Prostate gland (tissue), 2 donors: Measurements from ENCODE around the gene FAM193B. TPM values are rescaled to one million over a fixed set of nuclear protein-coding genes. Genes with fewer than 3 reads are reported as not detected.
"Not testable (repeated sequence)": the region's sequence is repeated elsewhere in the genome, so short reads cannot be mapped to it uniquely, and the experiment has no call there.

Source experiments
- DNase-seq: peaks from one replicate; pipeline ENCODE4 v3.0.0-alpha.2; 2019; ENCODE audit warnings: low spot score
- H3K27ac ChIP-seq, 2 donors: fragments of 200-600 bp; sonication (generic); 2 replicates each; pipeline ENCODE4 v1.5.1; 2017 to 2019
- H3K27me3 ChIP-seq: fragments of 200-600 bp; sonication (generic); replicated peaks from 2 replicates; pipeline ENCODE4 v1.5.1; 2019; ENCODE audit not compliant: insufficient read depth
- H3K36me3 ChIP-seq, 2 donors: fragments of 200-600 bp; sonication (generic); 1 replicate in 1 of 2; 2 replicates in 1 of 2; pipeline versions ENCODE4 v1.5.1 to v1.8.1; 2017 to 2019
- H3K4me1 ChIP-seq: fragments of 200-600 bp; sonication (generic); replicated peaks from 2 replicates; pipeline ENCODE4 v1.5.1; 2019
- H3K4me3 ChIP-seq, 2 donors: fragments of 200-600 bp; sonication (generic); 2 replicates each; pipeline ENCODE4 v1.5.1; 2017 to 2019
- H3K9me3 ChIP-seq: fragments of 200-600 bp; sonication (generic); 2 replicates; pipeline ENCODE4 v1.5.1; 2017
- POLR2A ChIP-seq: fragments of 450-650 bp; IDR thresholded peaks from one replicate; pipeline ENCODE4 v1.6.1; 2016; ENCODE audit warnings: antibody characterized with exemption, mild to moderate bottlenecking
- POLR2AphosphoS5 ChIP-seq: sonication (generic); formaldehyde crosslinking; IDR thresholded peaks from one replicate; pipeline ENCODE4 v1.6.1; 2017; ENCODE audit warnings: antibody characterized with exemption
- WGBS: methylation state at CpG from one replicate; pipeline ENCODE4 v1.1.5; 2018; 5-methylcytosine and 5-hydroxymethylcytosine counted together
- intact Hi-C: fragments of 100-400 bp; cut with DNase I; formaldehyde crosslinking; loops from one replicate; pipeline ENCODE4 v1.14.2; 2022
- total RNA-seq, 2 donors: library from RNA; depleted of rRNA; stranded (reverse); fragments of >200 nt; gene quantifications; one replicate each; pipeline ENCODE4 v1.1.0, GENCODE V29; 2016
- TF ChIP-seq, protein P1 (sequence below), 4 experiments: fragments of 200-600 bp in 2 of 4; fragments of 450-650 bp in 2 of 4; sonication (generic) in 2 of 4; IDR thresholded peaks; 1 replicate in 3 of 4; 2 replicates in 1 of 4; pipeline ENCODE4 v1.5.1; 2016 to 2019; ENCODE audit warnings: antibody characterized with exemption in 4 of 4, mild to moderate bottlenecking in 2 of 4, moderate library complexity in 2 of 4

FAM193B gene
- total RNA-seq, 2 donors from 2014 or later = 59.6 to 112 TPM

DNA sequence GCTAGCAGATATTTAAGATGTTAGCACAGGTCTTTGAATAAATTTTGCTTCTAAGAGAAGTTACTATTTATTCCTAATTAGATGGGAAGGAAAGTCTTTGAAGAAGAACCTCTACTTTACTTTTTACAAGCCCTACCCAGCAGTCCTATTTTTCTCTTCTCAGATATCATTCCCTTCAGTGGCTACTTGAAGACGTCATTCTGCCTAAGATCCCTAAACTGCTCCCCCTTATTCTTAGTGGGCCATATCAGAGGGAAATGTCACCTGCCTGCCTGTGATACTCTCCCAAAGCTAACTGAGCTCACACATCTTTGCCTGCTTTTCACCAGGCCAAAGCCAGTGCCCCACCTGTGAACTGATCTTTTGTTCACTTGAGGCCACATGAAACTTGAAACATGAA is 21.1 kb upstream of the FAM193B start:
- Histone ChIP-seq H3K27me3 (no peaks in the 10 kb centered on the region), H3K36me3 (no peaks in the 10 kb centered on the region), H3K9me3 (no peaks in the 10 kb centered on the region), H3K4me3 (no peak overlapping the region), H3K4me1 (peaks cover 3% of the 10 kb centered on the region), H3K27ac (peak overlapping the region; percentile 64 to 69)
- TF ChIP-seq, protein P1, sequence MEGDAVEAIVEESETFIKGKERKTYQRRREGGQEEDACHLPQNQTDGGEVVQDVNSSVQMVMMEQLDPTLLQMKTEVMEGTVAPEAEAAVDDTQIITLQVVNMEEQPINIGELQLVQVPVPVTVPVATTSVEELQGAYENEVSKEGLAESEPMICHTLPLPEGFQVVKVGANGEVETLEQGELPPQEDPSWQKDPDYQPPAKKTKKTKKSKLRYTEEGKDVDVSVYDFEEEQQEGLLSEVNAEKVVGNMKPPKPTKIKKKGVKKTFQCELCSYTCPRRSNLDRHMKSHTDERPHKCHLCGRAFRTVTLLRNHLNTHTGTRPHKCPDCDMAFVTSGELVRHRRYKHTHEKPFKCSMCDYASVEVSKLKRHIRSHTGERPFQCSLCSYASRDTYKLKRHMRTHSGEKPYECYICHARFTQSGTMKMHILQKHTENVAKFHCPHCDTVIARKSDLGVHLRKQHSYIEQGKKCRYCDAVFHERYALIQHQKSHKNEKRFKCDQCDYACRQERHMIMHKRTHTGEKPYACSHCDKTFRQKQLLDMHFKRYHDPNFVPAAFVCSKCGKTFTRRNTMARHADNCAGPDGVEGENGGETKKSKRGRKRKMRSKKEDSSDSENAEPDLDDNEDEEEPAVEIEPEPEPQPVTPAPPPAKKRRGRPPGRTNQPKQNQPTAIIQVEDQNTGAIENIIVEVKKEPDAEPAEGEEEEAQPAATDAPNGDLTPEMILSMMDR (IDR thresholded peaks at IDR 0.05) = no peak
- peak; percentile 0 for TF ChIP-seq POLR2AphosphoS5
- intact Hi-C loops = no loop called here
- WGBS = 14% methylated on average over 1 of the region's 1 CpG
- DNase-seq = no peak

DNA sequence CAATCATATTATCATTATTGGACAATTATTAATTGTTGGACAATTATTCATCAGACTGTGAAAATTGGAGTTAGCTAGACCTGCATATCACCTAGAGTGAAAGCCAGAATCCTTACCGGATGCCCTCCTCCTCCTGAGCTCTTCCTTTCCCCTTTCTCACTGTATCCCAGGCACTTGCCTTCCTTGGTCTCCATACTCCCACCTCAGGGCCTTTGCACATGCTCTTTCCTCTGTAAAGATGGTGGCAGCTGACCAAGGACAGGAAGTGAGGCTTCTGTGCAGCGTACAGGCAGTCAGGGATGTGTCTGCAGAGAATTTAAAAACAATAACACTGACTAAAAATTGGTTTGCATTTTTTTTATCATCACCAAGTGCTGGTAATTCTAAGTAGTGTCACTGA is 15.5 kb upstream of the FAM193B start:
- 91% methylated on average over 2 of the region's 2 CpGs for WGBS
- DNase-seq = no peak
- Histone ChIP-seq H3K4me3 (no peak overlapping the region), H3K4me1 (no peaks in the 10 kb centered on the region), H3K27me3 (no peaks in the 10 kb centered on the region), H3K27ac (no peak overlapping the region), H3K36me3 (no peaks in the 10 kb centered on the region), H3K9me3 (no peaks in the 10 kb centered on the region)
- intact Hi-C loops = no loop called here
- TF ChIP-seq, protein P1 (IDR thresholded peaks at IDR 0.05) = no peak
- no peak for TF ChIP-seq POLR2AphosphoS5
- no peak for TF ChIP-seq POLR2A

GRCh38 chr5:177568326-177568725 is 14.0 kb upstream of the FAM193B start:
- no peaks in the 10 kb centered on the region for H3K9me3 ChIP-seq
- DNase-seq = no peak
- H3K4me3 ChIP-seq = no peak overlapping the region
- intact Hi-C loops = no loop called here
- 79% methylated on average over 7 of the region's 7 CpGs for WGBS
- TF ChIP-seq POLR2AphosphoS5 = no peak
- no peak for TF ChIP-seq POLR2A
- TF ChIP-seq, protein P1 (IDR thresholded peaks at IDR 0.05) = no peak
- H3K4me1 ChIP-seq = no peaks in the 10 kb centered on the region
- H3K36me3 ChIP-seq = no peaks in the 10 kb centered on the region
- no peak overlapping the region for H3K27ac ChIP-seq
- no peaks in the 10 kb centered on the region for H3K27me3 ChIP-seq

DNA sequence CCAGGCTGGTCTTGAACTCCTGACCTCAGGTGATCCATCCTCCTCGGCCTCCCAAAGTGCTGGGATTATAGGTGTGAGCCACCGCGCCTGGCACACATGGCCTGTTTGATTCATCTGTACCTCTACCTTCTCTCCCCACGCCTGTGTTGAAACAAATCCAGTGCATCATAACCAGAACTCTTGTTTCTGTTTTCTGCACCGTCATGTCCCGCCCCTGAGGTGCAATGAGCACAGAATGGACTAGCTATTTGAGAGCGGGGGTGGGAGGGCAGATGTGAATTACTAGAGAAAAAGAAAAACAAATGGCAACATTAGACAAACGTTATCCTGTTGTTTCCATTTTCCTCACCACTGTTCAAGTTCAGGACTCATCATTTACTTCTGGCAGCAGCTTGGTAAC is 10.7 kb upstream of the FAM193B start:
- TF ChIP-seq POLR2AphosphoS5 = no peak
- TF ChIP-seq POLR2A = no peak
- TF ChIP-seq, protein P1 (IDR thresholded peaks at IDR 0.05) = no peak
- no peak overlapping the region for H3K27ac ChIP-seq
- no peaks in the 10 kb centered on the region for H3K4me1 ChIP-seq
- no peak overlapping the region for H3K4me3 ChIP-seq
- DNase-seq = no peak
- no peaks in the 10 kb centered on the region for H3K9me3 ChIP-seq
- 81% methylated on average over 8 of the region's 8 CpGs for WGBS
- intact Hi-C loops = no loop called here
- H3K27me3 ChIP-seq = no peaks in the 10 kb centered on the region
- H3K36me3 ChIP-seq = no peaks in the 10 kb centered on the region

GRCh38 chr5:177559446-177559941 is 5.1 kb upstream of the FAM193B start:
- DNase-seq, H3K9me3 ChIP-seq, H3K27ac ChIP-seq, H3K4me3 ChIP-seq, H3K4me1 ChIP-seq, H3K27me3 ChIP-seq, H3K36me3 ChIP-seq, intact Hi-C loops: not testable (repeated sequence)
- 38% methylated on average over 8 of the region's 8 CpGs for WGBS
